H1 (cell line): ENCODE results near the gene PPOX. TPM values are rescaled to one million over a fixed set of nuclear protein-coding genes. Genes with fewer than 3 reads are reported as not detected.
A peak's percentile ranks its signal among the peaks of the same experiment; 100 is the strongest.

Experiments used
- CEBPB ChIP-seq: IDR thresholded peaks from 2 replicates; pipeline ENCODE4 v1.6.1; 2012; ENCODE audit warnings: low read depth, low read length
- E2F6 ChIP-seq: IDR thresholded peaks from 2 replicates; pipeline ENCODE4 v1.6.1; 2012; ENCODE audit warnings: inconsistent platforms
- GTF2F1 ChIP-seq: IDR thresholded peaks from 2 replicates; pipeline ENCODE4 v1.6.1; 2012; ENCODE audit warnings: low read depth, low read length, improper control_type of control experiment, borderline replicate concordance
- KDM4A ChIP-seq: IDR thresholded peaks from one replicate; pipeline ENCODE4 v1.7.1; 2012; ENCODE audit warnings: low read depth, mild to moderate bottlenecking, moderate library complexity, low read length, inconsistent platforms; ENCODE audit not compliant: severe bottlenecking
- POU5F1 ChIP-seq: IDR thresholded peaks from 2 replicates; pipeline ENCODE4 v1.6.1; 2011; ENCODE audit warnings: low read depth, mild to moderate bottlenecking, low read length, moderate library complexity
- RAD21 ChIP-seq, 2 experiments: IDR thresholded peaks in 1 of 2; conservative IDR thresholded peaks in 1 of 2; 2 replicates each; pipeline ENCODE4 v1.6.1; 2011; ENCODE audit warnings: low read depth in 2 of 2, low read length in 2 of 2, improper control_type of control experiment in 1 of 2, inconsistent platforms in 1 of 2, mild to moderate bottlenecking in 1 of 2, moderate library complexity in 1 of 2
- SIRT6 ChIP-seq: IDR thresholded peaks from one replicate; pipeline ENCODE4 v1.7.1; 2012; ENCODE audit warnings: low read length, inconsistent platforms
- TEAD4 ChIP-seq: IDR thresholded peaks from 2 replicates; pipeline ENCODE4 v1.6.1; 2012; ENCODE audit warnings: low read depth, low read length, inconsistent platforms, mixed read lengths
- polyA plus RNA-seq, 7 experiments: library from polyadenylated mRNA; depleted of rRNA in 3 of 7; stranded (reverse) in 5 of 7; unstranded in 2 of 7; fragments of >200 nt in 5 of 7; fragments of 200-250 nt in 2 of 7; gene quantifications; 1 replicate in 5 of 7; 2 replicates in 1 of 7; 4 replicates in 1 of 7; pipeline versions ENCODE4 v1.2.1 to v1.2.3, GENCODE V29; 2011 to 2013; ENCODE audit warnings: missing spikeins in 2 of 7, mixed read lengths in 2 of 7
- total RNA-seq: library from RNA; stranded (reverse); fragmentation: NEBNext Ultra II Directional; extraction: Animal tissue kit (Norgen Biotek cat#: 25700); gene quantifications from 2 replicates; pipeline ENCODE4 v1.2.1, GENCODE V29; 2021

PPOX gene
- total and polyA plus RNA-seq, 2 of the 8 experiments (the other 6 are each of a cell fraction or from before 2014, with no cell fraction given), result 39.4 to 40.4 TPM

- TF ChIP-seq GTF2F1 (no peak), KDM4A (no peak), SIRT6 (no peak), CEBPB (peak; percentile 9; the same call in 1 of the 2 replicates), E2F6 (0 out of 2 replicates have a peak, but pooled peaks have one; percentile 20), RAD21 (IDR thresholded peaks at IDR 0.05 in 1 of 2, conservative IDR thresholded peaks at IDR 0.05 in 1 of 2; ENCODE audit: low read depth in 2 of 2, low read length in 2 of 2) (peak in 1 of 2 experiments; percentile 23; a peak in 1 of 4 replicates), TEAD4 (no peak), POU5F1 (no peak)
Observed at GRCh38 chr1:161201836-161202712, 35.8 kb downstream of the PPOX start, which contains the start of gene NDUFS2 (continued).
